ENCODE data around the gene MPL. TPM values are rescaled to one million over a fixed set of nuclear protein-coding genes. Genes with fewer than 3 reads are reported as not detected.

The MPL gene
- total and polyA plus RNA-seq, 2 of the 8 experiments (the other 6 are each of a cell fraction or from before 2014, with no cell fraction given), result 0.08 TPM; not detected in 1

GRCh38 chr1:43339584-43340232, 2.1 kb downstream of the MPL start (continued):
- TF ChIP-seq, protein P1, sequence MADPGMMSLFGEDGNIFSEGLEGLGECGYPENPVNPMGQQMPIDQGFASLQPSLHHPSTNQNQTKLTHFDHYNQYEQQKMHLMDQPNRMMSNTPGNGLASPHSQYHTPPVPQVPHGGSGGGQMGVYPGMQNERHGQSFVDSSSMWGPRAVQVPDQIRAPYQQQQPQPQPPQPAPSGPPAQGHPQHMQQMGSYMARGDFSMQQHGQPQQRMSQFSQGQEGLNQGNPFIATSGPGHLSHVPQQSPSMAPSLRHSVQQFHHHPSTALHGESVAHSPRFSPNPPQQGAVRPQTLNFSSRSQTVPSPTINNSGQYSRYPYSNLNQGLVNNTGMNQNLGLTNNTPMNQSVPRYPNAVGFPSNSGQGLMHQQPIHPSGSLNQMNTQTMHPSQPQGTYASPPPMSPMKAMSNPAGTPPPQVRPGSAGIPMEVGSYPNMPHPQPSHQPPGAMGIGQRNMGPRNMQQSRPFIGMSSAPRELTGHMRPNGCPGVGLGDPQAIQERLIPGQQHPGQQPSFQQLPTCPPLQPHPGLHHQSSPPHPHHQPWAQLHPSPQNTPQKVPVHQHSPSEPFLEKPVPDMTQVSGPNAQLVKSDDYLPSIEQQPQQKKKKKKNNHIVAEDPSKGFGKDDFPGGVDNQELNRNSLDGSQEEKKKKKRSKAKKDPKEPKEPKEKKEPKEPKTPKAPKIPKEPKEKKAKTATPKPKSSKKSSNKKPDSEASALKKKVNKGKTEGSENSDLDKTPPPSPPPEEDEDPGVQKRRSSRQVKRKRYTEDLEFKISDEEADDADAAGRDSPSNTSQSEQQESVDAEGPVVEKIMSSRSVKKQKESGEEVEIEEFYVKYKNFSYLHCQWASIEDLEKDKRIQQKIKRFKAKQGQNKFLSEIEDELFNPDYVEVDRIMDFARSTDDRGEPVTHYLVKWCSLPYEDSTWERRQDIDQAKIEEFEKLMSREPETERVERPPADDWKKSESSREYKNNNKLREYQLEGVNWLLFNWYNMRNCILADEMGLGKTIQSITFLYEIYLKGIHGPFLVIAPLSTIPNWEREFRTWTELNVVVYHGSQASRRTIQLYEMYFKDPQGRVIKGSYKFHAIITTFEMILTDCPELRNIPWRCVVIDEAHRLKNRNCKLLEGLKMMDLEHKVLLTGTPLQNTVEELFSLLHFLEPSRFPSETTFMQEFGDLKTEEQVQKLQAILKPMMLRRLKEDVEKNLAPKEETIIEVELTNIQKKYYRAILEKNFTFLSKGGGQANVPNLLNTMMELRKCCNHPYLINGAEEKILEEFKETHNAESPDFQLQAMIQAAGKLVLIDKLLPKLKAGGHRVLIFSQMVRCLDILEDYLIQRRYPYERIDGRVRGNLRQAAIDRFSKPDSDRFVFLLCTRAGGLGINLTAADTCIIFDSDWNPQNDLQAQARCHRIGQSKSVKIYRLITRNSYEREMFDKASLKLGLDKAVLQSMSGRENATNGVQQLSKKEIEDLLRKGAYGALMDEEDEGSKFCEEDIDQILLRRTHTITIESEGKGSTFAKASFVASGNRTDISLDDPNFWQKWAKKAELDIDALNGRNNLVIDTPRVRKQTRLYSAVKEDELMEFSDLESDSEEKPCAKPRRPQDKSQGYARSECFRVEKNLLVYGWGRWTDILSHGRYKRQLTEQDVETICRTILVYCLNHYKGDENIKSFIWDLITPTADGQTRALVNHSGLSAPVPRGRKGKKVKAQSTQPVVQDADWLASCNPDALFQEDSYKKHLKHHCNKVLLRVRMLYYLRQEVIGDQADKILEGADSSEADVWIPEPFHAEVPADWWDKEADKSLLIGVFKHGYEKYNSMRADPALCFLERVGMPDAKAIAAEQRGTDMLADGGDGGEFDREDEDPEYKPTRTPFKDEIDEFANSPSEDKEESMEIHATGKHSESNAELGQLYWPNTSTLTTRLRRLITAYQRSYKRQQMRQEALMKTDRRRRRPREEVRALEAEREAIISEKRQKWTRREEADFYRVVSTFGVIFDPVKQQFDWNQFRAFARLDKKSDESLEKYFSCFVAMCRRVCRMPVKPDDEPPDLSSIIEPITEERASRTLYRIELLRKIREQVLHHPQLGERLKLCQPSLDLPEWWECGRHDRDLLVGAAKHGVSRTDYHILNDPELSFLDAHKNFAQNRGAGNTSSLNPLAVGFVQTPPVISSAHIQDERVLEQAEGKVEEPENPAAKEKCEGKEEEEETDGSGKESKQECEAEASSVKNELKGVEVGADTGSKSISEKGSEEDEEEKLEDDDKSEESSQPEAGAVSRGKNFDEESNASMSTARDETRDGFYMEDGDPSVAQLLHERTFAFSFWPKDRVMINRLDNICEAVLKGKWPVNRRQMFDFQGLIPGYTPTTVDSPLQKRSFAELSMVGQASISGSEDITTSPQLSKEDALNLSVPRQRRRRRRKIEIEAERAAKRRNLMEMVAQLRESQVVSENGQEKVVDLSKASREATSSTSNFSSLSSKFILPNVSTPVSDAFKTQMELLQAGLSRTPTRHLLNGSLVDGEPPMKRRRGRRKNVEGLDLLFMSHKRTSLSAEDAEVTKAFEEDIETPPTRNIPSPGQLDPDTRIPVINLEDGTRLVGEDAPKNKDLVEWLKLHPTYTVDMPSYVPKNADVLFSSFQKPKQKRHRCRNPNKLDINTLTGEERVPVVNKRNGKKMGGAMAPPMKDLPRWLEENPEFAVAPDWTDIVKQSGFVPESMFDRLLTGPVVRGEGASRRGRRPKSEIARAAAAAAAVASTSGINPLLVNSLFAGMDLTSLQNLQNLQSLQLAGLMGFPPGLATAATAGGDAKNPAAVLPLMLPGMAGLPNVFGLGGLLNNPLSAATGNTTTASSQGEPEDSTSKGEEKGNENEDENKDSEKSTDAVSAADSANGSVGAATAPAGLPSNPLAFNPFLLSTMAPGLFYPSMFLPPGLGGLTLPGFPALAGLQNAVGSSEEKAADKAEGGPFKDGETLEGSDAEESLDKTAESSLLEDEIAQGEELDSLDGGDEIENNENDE (IDR thresholded peaks at IDR 0.05; ENCODE audit: insufficient replicate concordance, low read length), result no peak
- no peak for TF ChIP-seq BCL11A (IDR thresholded peaks at IDR 0.05; ENCODE audit: low read depth in 2 of 2, low read length in 2 of 2)
- TF ChIP-seq TAF1 (IDR thresholded peaks at IDR 0.05; ENCODE audit: low read depth, low read length), result no peak
- TF ChIP-seq TEAD4 (IDR thresholded peaks at IDR 0.05; ENCODE audit: low read depth, low read length), result no peak
- no peak for TF ChIP-seq POLR2AphosphoS5 (IDR thresholded peaks at IDR 0.05; ENCODE audit: low read depth, low read length)
- no peak for TF ChIP-seq SIX5 (IDR thresholded peaks at IDR 0.05; ENCODE audit: low read depth, low read length)
- TF ChIP-seq RXRA (IDR thresholded peaks at IDR 0.05; ENCODE audit: insufficient read depth, low read depth, low read length), result no peak
- TF ChIP-seq GTF2F1 (IDR thresholded peaks at IDR 0.05; ENCODE audit: borderline replicate concordance, low read depth, low read length), result no peak
